Measurements from ENCODE around the gene CA14. TPM values are rescaled to one million over a fixed set of nuclear protein-coding genes. Genes with fewer than 3 reads are reported as not detected.

CA14 gene
- total and polyA plus RNA-seq, 2 of the 4 experiments (the other 2 are of a cell fraction) = not detected

- in situ Hi-C loops (cut with MboI; ENCODE audit: low sequenced_read_pairs) = no loop called here
- H3K9me3 ChIP-seq (ENCODE audit: control insufficient read depth, insufficient read depth, low read length) = no peaks in the 10 kb centered on the region
- no TSS peak for BruUV-seq (replicated peaks)
- no peak overlapping the region for H3K27ac ChIP-seq (ENCODE audit: insufficient read depth, low read length)
- H3K4me3 ChIP-seq (ENCODE audit: insufficient read depth, low read depth, low read length) = no peak overlapping the region
- 100% methylated on average over 2 of the region's 4 CpGs; no CpG with 5 or more reads in 1 of the 2 experiments for WGBS, 2 experiments (ENCODE audit: extremely low coverage in 2 of 2, insufficient read length in 1 of 2)
- H3K4me2 ChIP-seq (ENCODE audit: low read depth, low read length) = no peak overlapping the region
- 0 out of 4 replicates have a peak, but pooled peaks cover 0 to 3% of the 10 kb centered on the region in 2 experiments for H3K79me1 ChIP-seq (ENCODE audit: low read depth in 1 of 2, low read length in 2 of 2)
- no peaks in the 10 kb centered on the region for H4K20me1 ChIP-seq (ENCODE audit: insufficient read depth, low read length)
- no peak for DNase-seq
- no peak for ATAC-seq (ENCODE audit: low read depth)
- no peak overlapping the region for H3K4ac ChIP-seq (ENCODE audit: low read depth, low read length)
- H3K56ac ChIP-seq (ENCODE audit: extremely low read depth, insufficient read depth, low read length) = no peak overlapping the region
- 0 out of 2 replicates have a peak, but pooled peaks cover 3% of the 10 kb centered on the region for H3K9me1 ChIP-seq (ENCODE audit: insufficient read depth, low read length)
- no peak overlapping the region for H3K9ac ChIP-seq (ENCODE audit: low read depth, low read length)
- H4K5ac ChIP-seq (ENCODE audit: low read depth, low read length) = no peak overlapping the region
- no peaks in the 10 kb centered on the region for H3K36me3 ChIP-seq (ENCODE audit: control insufficient read depth, insufficient read depth, low read length)
- dilution Hi-C loops (cut with HindIII; ENCODE audit: low sequenced_read_pairs, unreplicated experiment) = no loop called here
- H2BK120ac ChIP-seq (ENCODE audit: low read depth, low read length) = no peak overlapping the region
- H2AFZ ChIP-seq (replicated peaks; ENCODE audit: low read length, poor library complexity) = no peak overlapping the region
- H2AK5ac ChIP-seq (ENCODE audit: low read depth, low read length) = no peak overlapping the region
- H3K14ac ChIP-seq (replicated peaks; ENCODE audit: low read depth, low read length) = no peak overlapping the region
- H3K4me1 ChIP-seq (ENCODE audit: control insufficient read depth, insufficient read depth, low read length) = no peaks in the 10 kb centered on the region; the same call in 1 of the 2 replicates
- no peak overlapping the region for H4K91ac ChIP-seq (ENCODE audit: insufficient read depth, low read depth, low read length)
- POLR2A ChIA-PET (ENCODE audit: unreplicated experiment) = no interaction called here
- H3K27me3 ChIP-seq (ENCODE audit: control insufficient read depth, insufficient read depth, low read length) = no peaks in the 10 kb centered on the region
- H4K8ac ChIP-seq (ENCODE audit: low read depth in 2 of 2, low read length in 2 of 2) = no peak overlapping the region
- H2BK5ac ChIP-seq (ENCODE audit: low read depth, low read length, poor library complexity, severe bottlenecking) = no peak overlapping the region
- no peak overlapping the region for H3K18ac ChIP-seq (ENCODE audit: low read depth, low read length)
- no peak for TF ChIP-seq RCOR1 (IDR thresholded peaks at IDR 0.05; ENCODE audit: insufficient replicate concordance, low read length)
- TF ChIP-seq CTCF (conservative IDR thresholded peaks at IDR 0.05; ENCODE audit: low read depth, low read length) = no peak
- no peak for TF ChIP-seq RFX5 (IDR thresholded peaks at IDR 0.05; ENCODE audit: low read depth, low read length)
- no peak for TF ChIP-seq ELK1 (IDR thresholded peaks at IDR 0.05; ENCODE audit: borderline replicate concordance, low read depth, low read length)
- TF ChIP-seq, protein P1, sequence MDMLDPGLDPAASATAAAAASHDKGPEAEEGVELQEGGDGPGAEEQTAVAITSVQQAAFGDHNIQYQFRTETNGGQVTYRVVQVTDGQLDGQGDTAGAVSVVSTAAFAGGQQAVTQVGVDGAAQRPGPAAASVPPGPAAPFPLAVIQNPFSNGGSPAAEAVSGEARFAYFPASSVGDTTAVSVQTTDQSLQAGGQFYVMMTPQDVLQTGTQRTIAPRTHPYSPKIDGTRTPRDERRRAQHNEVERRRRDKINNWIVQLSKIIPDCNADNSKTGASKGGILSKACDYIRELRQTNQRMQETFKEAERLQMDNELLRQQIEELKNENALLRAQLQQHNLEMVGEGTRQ (IDR thresholded peaks at IDR 0.05; ENCODE audit: low read depth, low read length) = no peak
- TF ChIP-seq SMC3 (IDR thresholded peaks at IDR 0.05; ENCODE audit: low read depth, low read length) = no peak
- no peak for TF ChIP-seq RAD21 (IDR thresholded peaks at IDR 0.05; ENCODE audit: low read length)
- TF ChIP-seq FOS (IDR thresholded peaks at IDR 0.05; ENCODE audit: low read depth, low read length) = no peak
- TF ChIP-seq MAFK (IDR thresholded peaks at IDR 0.05; ENCODE audit: low read depth, low read length) = no peak
- no peak overlapping the region for H2AK9ac ChIP-seq (replicated peaks; ENCODE audit: low read depth, low read length, poor library complexity)
- H2BK20ac ChIP-seq (ENCODE audit: low read depth, low read length) = no peak overlapping the region
- no peak overlapping the region for H2BK15ac ChIP-seq (ENCODE audit: low read depth, low read length)
- intact Hi-C loops (cut with micrococcal nuclease) = no loop called here
- no peak overlapping the region for H3K23ac ChIP-seq (ENCODE audit: low read depth, low read length)
- CTCF ChIA-PET = no interaction called here
These were observed 47.5 kb upstream of the CA14 start for GRCh38 chr1:150210091-150210490.
